ENCODE results near the gene MBNL2.

The MBNL2 gene

GRCh38 chr13:97259798-97260714 is 37.9 kb downstream of the MBNL2 start:
- DNase-seq (ENCODE audit: low read depth) = peak; percentile 40
- H3K4me3 ChIP-seq (ENCODE audit: low read length) = no peak overlapping the region
- TF ChIP-seq CTCF (IDR thresholded peaks at IDR 0.05; ENCODE audit: insufficient read depth, low read depth, low read length, missing control alignments) = no peak

GRCh38 chr13:97261254-97262005 is 39.3 kb downstream of the MBNL2 start:
- H3K4me3 ChIP-seq (ENCODE audit: low read length) = no peak overlapping the region
- no peak for TF ChIP-seq CTCF (IDR thresholded peaks at IDR 0.05; ENCODE audit: insufficient read depth, low read depth, low read length, missing control alignments)
- no peak for DNase-seq (ENCODE audit: low read depth)

DNA sequence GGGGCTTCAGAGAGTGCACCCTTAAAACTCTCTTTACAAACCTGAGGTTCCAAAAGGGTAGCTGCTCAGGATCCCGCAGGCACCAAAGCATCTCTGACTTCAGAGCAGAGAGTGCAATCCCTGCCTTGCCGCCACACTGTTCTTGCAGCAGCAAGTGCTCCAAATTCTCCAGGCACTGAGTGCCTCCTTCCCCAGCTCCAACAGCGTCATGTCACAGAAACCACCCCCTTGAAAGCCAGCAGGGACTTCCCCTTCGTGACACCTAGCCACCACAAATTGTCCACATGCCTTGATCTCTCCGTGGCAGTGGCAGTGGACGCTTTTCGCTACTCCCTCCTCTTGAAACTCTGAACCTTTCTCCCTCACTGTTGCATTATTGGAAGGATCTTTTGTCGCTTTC is 39.9 kb downstream of the MBNL2 start:
- no peak for TF ChIP-seq CTCF (IDR thresholded peaks at IDR 0.05; ENCODE audit: insufficient read depth, low read depth, low read length, missing control alignments)
- DNase-seq (ENCODE audit: low read depth) = no peak
- H3K4me3 ChIP-seq (ENCODE audit: low read length) = no peak overlapping the region

GRCh38 chr13:97263160-97263559 is 41.0 kb downstream of the MBNL2 start:
- no peak for TF ChIP-seq CTCF (IDR thresholded peaks at IDR 0.05; ENCODE audit: insufficient read depth, low read depth, low read length, missing control alignments)
- no peak overlapping the region for H3K4me3 ChIP-seq (ENCODE audit: low read length)
- no peak for DNase-seq (ENCODE audit: low read depth)

GRCh38 chr13:97264663-97265062 is 42.5 kb downstream of the MBNL2 start:
- no peak for TF ChIP-seq CTCF (IDR thresholded peaks at IDR 0.05; ENCODE audit: insufficient read depth, low read depth, low read length, missing control alignments)
- DNase-seq (ENCODE audit: low read depth) = no peak
- H3K4me3 ChIP-seq (ENCODE audit: low read length) = no peak overlapping the region

- TF ChIP-seq CTCF (IDR thresholded peaks at IDR 0.05; ENCODE audit: insufficient read depth, low read depth, low read length, missing control alignments) = no peak
These were observed 44.2 kb downstream of the MBNL2 start for GRCh38 chr13:97266332-97266731.

More at GRCh38 chr13:97266332-97266731, 44.2 kb downstream of the MBNL2 start:
- DNase-seq (ENCODE audit: low read depth) = no peak
- H3K4me3 ChIP-seq (ENCODE audit: low read length) = no peak overlapping the region
